Activated T-cell treated with anti-CD3 and anti-CD28 coated beads, Interleukin-2, amount 50 U/mL, for 4 hours (primary cell): ENCODE data around the gene NAPB. TPM values are rescaled to one million over a fixed set of nuclear protein-coding genes. Genes with fewer than 3 reads are reported as not detected.

Source experiments
- total RNA-seq, 3 donors: library from RNA; stranded (reverse); gene quantifications; one replicate each; pipeline ENCODE4 v1.2.1, GENCODE V29; 2021

Gene NAPB
- total RNA-seq, 3 donors from 2014 or later, result 2.5 to 5.2 (median 3.5) TPM

Other genes with a start within 250 kb of the NAPB start
- 10 to 100 TPM; 66.8 to 79.7 (median 75.9) TPM for gene NXT1, start 70.7 kb downstream of the NAPB start, total RNA-seq
- 10 to 100 TPM in 2 of 3 donors, 1 to 10 TPM in 1; 8.5 to 10.3 (median 10.2) TPM for gene GZF1, start 59.3 kb downstream of the NAPB start, total RNA-seq
- not detected for gene CSTL1, start 18.2 kb upstream of the NAPB start, total RNA-seq
- not detected for gene CST11, start 31.4 kb upstream of the NAPB start, total RNA-seq
- gene CST8, start 69.6 kb upstream of the NAPB start, total RNA-seq, result not detected
- not detected for gene CST9L, start 147.0 kb upstream of the NAPB start, total RNA-seq
- gene CST9, start 184.4 kb upstream of the NAPB start, total RNA-seq, result not detected
- 1 to 10 TPM; 1.8 to 2.6 (median 2.0) TPM for gene CST3, start 216.5 kb upstream of the NAPB start, total RNA-seq